Measurements from ENCODE around the gene GJA9. TPM values are rescaled to one million over a fixed set of nuclear protein-coding genes. Genes with fewer than 3 reads are reported as not detected.

The GJA9 gene
- total RNA-seq, 6 experiments from 2014 or later: not detected

- ATAC-seq (no peak), DNase-seq (no peak)
- 61% methylated on average over 6 of the region's 6 CpGs for WGBS (ENCODE audit: insufficient coverage, low coverage, low lambda C conversion rate, missing lambda C conversion rate)
- H3K9me3 ChIP-seq: no peaks in the 10 kb centered on the region
- no peaks in the 10 kb centered on the region for H3K36me3 ChIP-seq
- H3K27me3 ChIP-seq: no peaks in the 10 kb centered on the region
- H3K27ac ChIP-seq: no peak overlapping the region
- TF ChIP-seq CTCF (IDR thresholded peaks at IDR 0.05) (no peak), POLR2A (IDR thresholded peaks at IDR 0.05) (no peak)
- intact Hi-C loops (cut with DNase I): no loop called here
- no peak overlapping the region for H3K4me3 ChIP-seq
- H3K4me1 ChIP-seq: no peaks in the 10 kb centered on the region
Observed at GRCh38 chr1:38831731-38832369, 49.5 kb downstream of the GJA9 start.

- TF ChIP-seq CTCF (IDR thresholded peaks at IDR 0.05) (no peak), POLR2A (IDR thresholded peaks at IDR 0.05) (no peak)
- 44% methylated on average over 1 of the region's 1 CpG for WGBS (ENCODE audit: insufficient coverage, low coverage, low lambda C conversion rate, missing lambda C conversion rate)
- ATAC-seq (no peak), DNase-seq (no peak)
- Histone ChIP-seq H3K4me3 (no peak overlapping the region), H3K4me1 (no peaks in the 10 kb centered on the region), H3K36me3 (no peaks in the 10 kb centered on the region), H3K9me3 (no peaks in the 10 kb centered on the region), H3K27me3 (no peaks in the 10 kb centered on the region), H3K27ac (no peak overlapping the region)
- intact Hi-C loops (cut with DNase I): loop anchor here in 1 of 2 donors (10.0 kb wide), 1 partner anchor 795 kb away; no protein-coding TSS in a partner anchor
Observed at GRCh38 chr1:38829368-38829767, 52.0 kb downstream of the GJA9 start.

- intact Hi-C loops (cut with DNase I): loop anchor here in 1 of 2 donors (10.0 kb wide), 1 partner anchor 793 kb away; no protein-coding TSS in a partner anchor
Observed at GRCh38 chr1:38827318-38827717, 54.1 kb downstream of the GJA9 start.

GRCh38 chr1:38826886-38827285 lies 54.5 kb downstream of the GJA9 start:
- Histone ChIP-seq H3K36me3 (no peaks in the 10 kb centered on the region), H3K9me3 (no peaks in the 10 kb centered on the region), H3K4me1 (no peaks in the 10 kb centered on the region), H3K4me3 (no peak overlapping the region), H3K27ac (no peak overlapping the region), H3K27me3 (no peaks in the 10 kb centered on the region)
- ATAC-seq (no peak), DNase-seq (no peak)
- TF ChIP-seq CTCF (IDR thresholded peaks at IDR 0.05) (no peak), POLR2A (IDR thresholded peaks at IDR 0.05) (no peak)
- intact Hi-C loops (cut with DNase I): loop anchor here in 1 of 2 donors (10.0 kb wide), 1 partner anchor 792 kb away; no protein-coding TSS in a partner anchor

More at GRCh38 chr1:38827318-38827717, 54.1 kb downstream of the GJA9 start:
- Histone ChIP-seq H3K27me3 (no peaks in the 10 kb centered on the region), H3K27ac (no peak overlapping the region), H3K36me3 (no peaks in the 10 kb centered on the region), H3K4me3 (no peak overlapping the region), H3K9me3 (no peaks in the 10 kb centered on the region), H3K4me1 (no peaks in the 10 kb centered on the region)
- DNase-seq (no peak), ATAC-seq (no peak)
- TF ChIP-seq POLR2A (IDR thresholded peaks at IDR 0.05): no peak
- TF ChIP-seq CTCF (IDR thresholded peaks at IDR 0.05): no peak
- 54% methylated on average over 2 of the region's 2 CpGs for WGBS (ENCODE audit: insufficient coverage, low coverage, low lambda C conversion rate, missing lambda C conversion rate)

Data from right lobe of liver (tissue), 6 donors.